ENCODE data around the gene MRTFB.

Gene MRTFB

GRCh38 chr16:14236401-14236800 is 165.3 kb downstream of the MRTFB start:
- no peak for DNase-seq (ENCODE audit: low spot score)

GRCh38 chr16:14238756-14239155 is 167.6 kb downstream of the MRTFB start:
- no peak for DNase-seq (ENCODE audit: low spot score)

GRCh38 chr16:14239791-14240190 is 168.7 kb downstream of the MRTFB start:
- DNase-seq (ENCODE audit: low spot score) = no peak

- no peak for DNase-seq (ENCODE audit: low spot score)
Measured at GRCh38 chr16:14240219-14240843, 169.2 kb downstream of the MRTFB start.

- no peak for DNase-seq (ENCODE audit: low spot score)
Measured at GRCh38 chr16:14240964-14241363, 169.8 kb downstream of the MRTFB start.

GRCh38 chr16:14241631-14242030 is 170.5 kb downstream of the MRTFB start:
- no peak for DNase-seq (ENCODE audit: low spot score)

- DNase-seq (ENCODE audit: low spot score) = no peak
Measured at GRCh38 chr16:14242769-14243168, 171.7 kb downstream of the MRTFB start.

GRCh38 chr16:14244196-14245010 is 173.3 kb downstream of the MRTFB start:
- no peak for DNase-seq (ENCODE audit: low spot score)

GRCh38 chr16:14248791-14249190 is 177.7 kb downstream of the MRTFB start:
- no peak for DNase-seq (ENCODE audit: low spot score)

- DNase-seq (ENCODE audit: low spot score) = peak; percentile 13
Measured at GRCh38 chr16:14249291-14250032, 178.3 kb downstream of the MRTFB start.

- no peak for DNase-seq (ENCODE audit: low spot score)
Measured at GRCh38 chr16:14251419-14251818, 180.3 kb downstream of the MRTFB start.

- DNase-seq (ENCODE audit: low spot score) = no peak
Measured at GRCh38 chr16:14252860-14253259, 181.7 kb downstream of the MRTFB start.

- DNase-seq (ENCODE audit: low spot score) = no peak
Measured at GRCh38 chr16:14263011-14263410, 191.9 kb downstream of the MRTFB start.

GRCh38 chr16:14263769-14264168 is 192.7 kb downstream of the MRTFB start:
- no peak for DNase-seq (ENCODE audit: low spot score)

GRCh38 chr16:14264327-14264943 is 193.3 kb downstream of the MRTFB start:
- DNase-seq (ENCODE audit: low spot score) = no peak

GRCh38 chr16:14268073-14268472 is 197.0 kb downstream of the MRTFB start:
- DNase-seq (ENCODE audit: low spot score) = no peak

GRCh38 chr16:14275934-14276333 is 204.8 kb downstream of the MRTFB start:
- no peak for DNase-seq (ENCODE audit: low spot score)

- no peak for DNase-seq (ENCODE audit: low spot score)
Measured at GRCh38 chr16:14278749-14279148, 207.6 kb downstream of the MRTFB start.

GRCh38 chr16:14280541-14280940 is 209.4 kb downstream of the MRTFB start:
- DNase-seq (ENCODE audit: low spot score) = no peak

- no peak for DNase-seq (ENCODE audit: low spot score)
Measured at GRCh38 chr16:14283786-14284185, 212.7 kb downstream of the MRTFB start.

GRCh38 chr16:14284371-14284770 is 213.3 kb downstream of the MRTFB start:
- no peak for DNase-seq (ENCODE audit: low spot score)

- peak; percentile 40 for DNase-seq (ENCODE audit: low spot score)
Measured at GRCh38 chr16:14284930-14285512, 213.9 kb downstream of the MRTFB start.

Data from HuH-7.5 (cell line).